ENCODE results near the gene NCOA4.
"Not testable (repeated sequence)": the region's sequence is repeated elsewhere in the genome, so short reads cannot be mapped to it uniquely, and the experiment has no call there.

The NCOA4 gene

GRCh38 chr10:45972813-45973169 is 57.6 kb downstream of the NCOA4 start:
- H3K27ac ChIP-seq, result peak overlapping the region; percentile 72 to 85
- H3K27me3 ChIP-seq; DNase-seq; H3K9me3 ChIP-seq; H3K36me3 ChIP-seq; intact Hi-C loops (cut with DNase I; ENCODE audit: low total_unique reads): not testable (repeated sequence)
- peak overlapping the region; percentile 68 to 94 for H3K4me3 ChIP-seq
- peaks cover 0 to 26% (median 9%) of the 10 kb centered on the region in 4 donors for H3K4me1 ChIP-seq

DNA sequence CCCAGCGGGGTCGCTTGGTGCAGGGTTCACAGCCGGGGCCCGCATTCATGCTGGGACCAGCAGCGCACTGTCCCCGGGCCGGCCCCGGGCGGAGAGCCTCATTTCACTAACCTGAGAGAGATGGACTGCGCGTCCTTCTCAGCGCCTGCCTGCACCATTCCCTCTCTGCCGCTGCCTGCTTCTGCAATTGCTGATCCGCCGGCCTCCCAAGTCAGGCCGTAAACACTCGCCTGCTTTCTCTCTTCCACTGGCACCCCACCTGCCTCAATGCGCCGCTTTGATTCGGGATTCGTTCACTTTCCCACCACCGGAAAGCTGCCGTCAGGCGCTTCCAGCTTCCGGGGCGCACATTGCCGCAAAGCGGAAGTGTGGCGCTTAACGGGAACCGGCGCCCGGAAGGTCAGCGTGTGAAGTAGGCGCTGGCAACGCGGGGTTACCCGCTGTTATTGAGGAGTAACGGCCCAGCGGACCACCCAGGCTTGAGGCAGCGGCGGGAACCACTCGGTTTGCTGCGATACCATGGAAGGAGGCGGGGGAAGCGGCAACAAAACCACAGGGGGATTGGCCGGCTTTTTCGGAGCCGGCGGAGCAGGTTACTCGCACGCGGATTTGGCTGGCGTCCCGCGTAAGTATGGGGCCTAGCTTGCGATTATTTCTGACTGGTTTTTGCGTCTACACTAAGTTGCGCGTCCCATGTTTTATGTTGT is 58.2 kb downstream of the NCOA4 start, which contains the start of gene TIMM23:
TIMM23 (plus strand) TSS at position 384 of the 707 bp plus-strand sequence; CDS start at position 520, 136 bp downstream.
- peak; percentile 78 to 89 for DNase-seq
- H3K27me3 ChIP-seq; H3K36me3 ChIP-seq; intact Hi-C loops (cut with DNase I; ENCODE audit: low total_unique reads); H3K9me3 ChIP-seq: not testable (repeated sequence)
- Histone ChIP-seq H3K4me3 (peak within 1 kb of the TSS; percentile 68 to 94), H3K27ac (peak within 1 kb of the TSS; percentile 72 to 85), H3K4me1 (peaks cover 0 to 26% (median 9%) of the 10 kb centered on the region in 4 donors)

GRCh38 chr10:45971742-45972105 is 58.7 kb downstream of the NCOA4 start:
- H3K27me3 ChIP-seq; intact Hi-C loops (cut with DNase I; ENCODE audit: low total_unique reads); H3K36me3 ChIP-seq; DNase-seq; H3K9me3 ChIP-seq: not testable (repeated sequence)
- H3K4me3 ChIP-seq, result peak overlapping the region; percentile 68 to 94
- peak overlapping the region; percentile 72 to 85 for H3K27ac ChIP-seq
- peaks cover 0 to 26% (median 9%) of the 10 kb centered on the region in 4 donors for H3K4me1 ChIP-seq

- Histone ChIP-seq H3K4me1 (peaks cover 0 to 26% (median 9%) of the 10 kb centered on the region in 4 donors), H3K4me3 (peak overlapping the region; percentile 68 to 94)
- H3K9me3 ChIP-seq; intact Hi-C loops (cut with DNase I; ENCODE audit: low total_unique reads); H3K27ac ChIP-seq; H3K36me3 ChIP-seq; DNase-seq; H3K27me3 ChIP-seq: not testable (repeated sequence)
Observed at GRCh38 chr10:45971019-45971418, 59.4 kb downstream of the NCOA4 start.

DNA sequence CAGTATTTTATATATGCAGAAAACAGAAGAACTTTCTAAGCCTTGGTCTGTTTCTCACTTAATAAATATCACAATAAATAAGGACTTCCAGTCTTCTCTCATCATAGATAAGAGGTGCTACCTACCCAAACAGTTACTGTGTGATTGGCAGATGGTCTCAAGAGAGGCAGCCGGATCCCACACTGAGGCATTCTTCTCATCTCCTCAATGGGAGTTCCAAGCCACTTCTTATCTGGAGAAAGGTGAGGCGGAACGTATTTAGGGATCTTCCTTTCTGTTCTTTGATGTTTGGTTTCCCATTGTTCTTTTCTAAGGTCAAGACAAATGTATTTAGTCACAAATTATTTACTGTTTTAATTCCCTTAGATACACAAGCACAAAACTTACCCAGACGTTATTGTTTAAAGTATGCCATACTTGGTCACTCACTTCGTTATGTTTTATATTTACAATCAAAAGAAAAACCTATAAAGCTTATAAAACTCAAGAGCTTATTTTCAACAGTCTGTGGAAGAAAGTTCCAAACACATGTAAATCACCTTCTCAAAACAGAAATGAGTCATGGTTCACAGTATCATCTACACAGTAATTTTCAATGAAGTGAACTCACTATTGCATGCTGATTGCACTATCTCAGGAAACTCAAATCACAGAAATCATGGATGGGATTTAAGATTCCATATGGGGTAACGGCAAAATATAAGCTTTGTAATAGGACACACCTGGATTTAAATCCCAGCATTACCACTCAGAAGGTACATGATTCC is 67.6 kb downstream of the NCOA4 start:
- H3K27me3 ChIP-seq; intact Hi-C loops (cut with DNase I; ENCODE audit: low total_unique reads); H3K9me3 ChIP-seq; H3K4me1 ChIP-seq; DNase-seq; H3K27ac ChIP-seq; H3K36me3 ChIP-seq; H3K4me3 ChIP-seq: not testable (repeated sequence)

GRCh38 chr10:45957928-45958327 is 72.5 kb downstream of the NCOA4 start:
- H3K36me3 ChIP-seq; H3K27me3 ChIP-seq; intact Hi-C loops (cut with DNase I; ENCODE audit: low total_unique reads): not testable (repeated sequence)

GRCh38 chr10:45956634-45957033 is 73.8 kb downstream of the NCOA4 start:
- H3K36me3 ChIP-seq; H3K4me3 ChIP-seq; H3K27me3 ChIP-seq; DNase-seq; H3K9me3 ChIP-seq; H3K4me1 ChIP-seq; H3K27ac ChIP-seq; intact Hi-C loops (cut with DNase I; ENCODE audit: low total_unique reads): not testable (repeated sequence)

More at GRCh38 chr10:45957928-45958327, 72.5 kb downstream of the NCOA4 start:
- H3K4me1 ChIP-seq, DNase-seq, H3K9me3 ChIP-seq, H3K4me3 ChIP-seq, H3K27ac ChIP-seq: not testable (repeated sequence)
